LNCaP clone FGC (cell line): ENCODE data around the gene MTIF3.

Source experiments
- DNase-seq: peaks from one replicate; pipeline ENCODE4 v3.0.0-alpha.2; 2011; ENCODE audit warnings: low read depth
- H3K4me3 ChIP-seq: 2 replicates; pipeline ENCODE4 v1.5.1; 2011; ENCODE audit warnings: mild to moderate bottlenecking, low read depth, low read length, control low read depth
- CTCF ChIP-seq: IDR thresholded peaks from 2 replicates; pipeline ENCODE4 v1.5.1; 2012; ENCODE audit warnings: mild to moderate bottlenecking; ENCODE audit not compliant: control insufficient read depth, insufficient read depth; ENCODE audit errors: extremely low read depth

MTIF3 gene

GRCh38 chr13:27440408-27440807 is 10.0 kb downstream of the MTIF3 start:
- TF ChIP-seq CTCF = no peak
- no peak for DNase-seq

GRCh38 chr13:27437126-27437525 is 13.2 kb downstream of the MTIF3 start:
- DNase-seq = no peak
- no peak overlapping the region for H3K4me3 ChIP-seq

More at GRCh38 chr13:27440408-27440807, 10.0 kb downstream of the MTIF3 start:
- H3K4me3 ChIP-seq = no peak overlapping the region

GRCh38 chr13:27432611-27433210 is 17.7 kb downstream of the MTIF3 start:
- DNase-seq = no peak
- H3K4me3 ChIP-seq = no peak overlapping the region
- TF ChIP-seq CTCF = no peak

More at GRCh38 chr13:27437126-27437525, 13.2 kb downstream of the MTIF3 start:
- TF ChIP-seq CTCF = no peak

GRCh38 chr13:27432180-27432579 is 18.2 kb downstream of the MTIF3 start:
- DNase-seq = no peak
- TF ChIP-seq CTCF = no peak
- no peak overlapping the region for H3K4me3 ChIP-seq

- no peak overlapping the region for H3K4me3 ChIP-seq
- TF ChIP-seq CTCF = no peak
Measured at GRCh38 chr13:27428160-27428559, 22.2 kb downstream of the MTIF3 start.

GRCh38 chr13:27427641-27428040 is 22.7 kb downstream of the MTIF3 start:
- TF ChIP-seq CTCF = no peak
- DNase-seq = no peak
- no peak overlapping the region for H3K4me3 ChIP-seq

More at GRCh38 chr13:27428160-27428559, 22.2 kb downstream of the MTIF3 start:
- DNase-seq = no peak
